Hematopoietic multipotent progenitor cell treated with erythropoietin and hydrocortisone succinate and interleukin-3 and kit ligand, for 15 days (in vitro differentiated cells): Measurements from ENCODE around the gene KRT3.
"Not testable (repeated sequence)": the region's sequence is repeated elsewhere in the genome, so short reads cannot be mapped to it uniquely, and the experiment has no call there.

Experiments used
- DNase-seq: peaks from one replicate; pipeline ENCODE4 v3.0.0-alpha.2; 2015; ENCODE audit warnings: low spot score

KRT3 gene

DNA sequence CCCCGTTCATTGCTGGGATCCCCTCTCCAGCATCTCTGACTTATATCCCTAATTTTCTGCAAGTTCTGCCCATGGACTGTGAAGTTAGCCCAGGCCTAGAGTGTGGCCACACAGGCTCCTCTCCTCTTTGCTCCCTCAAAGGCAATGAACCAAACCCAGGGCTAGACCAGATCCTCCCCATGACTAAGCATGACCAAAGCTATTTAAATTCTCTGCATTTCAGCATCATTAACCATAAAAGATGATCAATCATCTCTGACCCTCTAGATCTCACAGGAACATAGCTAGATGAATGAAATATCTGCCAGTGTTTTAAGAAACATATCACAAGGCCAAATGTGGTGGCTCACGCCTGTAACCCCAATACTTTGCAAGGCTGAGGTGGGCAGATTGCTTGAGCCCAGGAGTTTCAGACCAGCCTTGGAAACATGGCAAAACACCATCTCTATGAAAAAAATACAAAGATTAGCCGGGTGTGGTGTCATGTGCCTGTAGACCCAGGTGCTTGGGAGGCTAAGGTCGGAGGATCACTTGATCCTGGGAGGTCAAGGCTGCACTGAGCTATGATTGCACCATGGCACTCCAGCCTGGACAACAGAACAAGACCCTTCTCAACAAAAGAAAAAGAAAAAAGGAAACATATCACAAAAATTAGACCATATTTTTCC, 2.2 kb upstream of the KRT3 start:
- DNase-seq = peak; percentile 82

DNA sequence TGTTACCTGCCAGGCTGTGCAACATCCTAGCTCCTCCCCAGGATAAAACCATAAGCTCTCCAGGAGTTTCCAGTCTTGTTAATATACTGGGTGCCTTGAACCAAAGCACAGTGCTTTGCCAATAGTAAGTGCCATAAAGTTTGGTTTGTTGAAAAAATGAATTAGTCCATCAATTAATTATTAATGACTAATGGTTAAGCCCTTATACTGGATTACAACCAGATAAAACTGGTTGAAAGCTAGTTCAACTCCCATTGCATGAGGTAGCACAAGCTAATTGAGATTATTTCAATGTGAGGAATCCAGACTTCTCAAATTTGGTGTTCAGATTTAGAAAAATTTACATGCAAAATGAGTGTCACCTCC, 1.6 kb upstream of the KRT3 start:
- DNase-seq = no peak

- peak; percentile 91 for DNase-seq
Measured at GRCh38 chr12:52796839-52797528, 1.1 kb upstream of the KRT3 start.

- no peak for DNase-seq
Measured at GRCh38 chr12:52796429-52796794, 495 bp upstream of the KRT3 start.

DNA sequence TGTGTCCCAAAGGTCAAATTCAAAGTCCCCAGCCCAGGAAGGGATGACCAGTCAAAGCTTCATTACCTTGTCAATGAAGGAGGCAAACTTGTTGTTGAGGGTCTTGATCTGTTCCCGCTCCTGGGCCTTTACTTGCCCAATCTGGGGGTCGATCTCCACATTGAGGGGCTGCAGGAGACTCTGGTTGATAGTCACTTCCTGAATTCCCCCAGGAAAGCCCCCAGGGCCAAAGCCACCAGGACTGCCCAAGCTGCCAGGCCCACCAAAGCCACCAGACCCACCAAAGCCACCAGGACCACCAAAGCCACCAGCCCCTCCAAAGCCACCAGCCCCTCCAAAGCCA, 614 bp downstream of the KRT3 start:
- DNase-seq = not testable (repeated sequence)

- DNase-seq = no peak
Measured at GRCh38 chr12:52794479-52795331, 1.2 kb downstream of the KRT3 start.

GRCh38 chr12:52792185-52793029, 3.5 kb downstream of the KRT3 start:
- DNase-seq = no peak

DNA sequence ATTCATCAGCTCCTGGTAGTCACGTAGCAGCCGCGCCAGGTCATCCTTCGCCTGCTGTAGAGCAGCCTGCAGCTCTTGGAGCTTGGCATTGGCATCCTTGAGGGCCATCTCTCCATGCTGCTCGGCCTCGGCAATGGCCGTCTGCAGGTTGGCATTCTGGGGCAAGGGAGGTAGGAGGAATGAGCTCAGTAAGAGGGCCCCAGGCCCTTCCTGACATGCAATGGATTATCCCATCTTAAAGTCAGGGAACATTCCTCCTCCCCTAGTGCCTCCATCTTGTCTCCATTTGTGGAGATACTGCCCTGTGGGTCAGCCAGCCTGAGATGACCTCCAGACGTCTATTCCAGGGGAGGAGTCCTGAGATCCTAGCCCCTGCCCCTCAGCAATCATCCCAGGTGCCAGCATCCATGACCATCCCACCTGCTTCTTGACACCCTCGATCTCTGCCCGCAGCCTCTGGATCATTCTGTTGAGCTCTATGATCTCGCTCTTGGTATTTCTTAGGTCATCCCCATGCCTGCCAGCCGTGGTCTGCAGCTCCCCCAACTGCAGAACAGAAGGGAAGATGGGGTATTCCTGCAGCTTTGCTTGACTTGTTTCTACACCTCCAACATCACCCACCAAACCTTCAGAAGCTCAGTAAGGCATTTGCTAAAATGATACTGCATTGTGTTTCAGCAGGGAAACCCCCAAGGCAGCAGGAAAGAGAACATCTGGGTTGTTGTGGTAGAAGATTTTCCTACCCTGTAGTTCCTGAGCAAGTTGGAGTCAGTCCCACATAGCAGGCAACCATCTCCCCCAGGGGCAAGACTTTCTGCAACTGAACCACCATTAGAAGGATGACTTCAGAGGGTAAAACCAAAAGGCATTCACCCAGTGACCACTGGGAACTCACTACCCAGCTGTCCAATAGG, 4.4 kb downstream of the KRT3 start:
- no peak for DNase-seq

DNA sequence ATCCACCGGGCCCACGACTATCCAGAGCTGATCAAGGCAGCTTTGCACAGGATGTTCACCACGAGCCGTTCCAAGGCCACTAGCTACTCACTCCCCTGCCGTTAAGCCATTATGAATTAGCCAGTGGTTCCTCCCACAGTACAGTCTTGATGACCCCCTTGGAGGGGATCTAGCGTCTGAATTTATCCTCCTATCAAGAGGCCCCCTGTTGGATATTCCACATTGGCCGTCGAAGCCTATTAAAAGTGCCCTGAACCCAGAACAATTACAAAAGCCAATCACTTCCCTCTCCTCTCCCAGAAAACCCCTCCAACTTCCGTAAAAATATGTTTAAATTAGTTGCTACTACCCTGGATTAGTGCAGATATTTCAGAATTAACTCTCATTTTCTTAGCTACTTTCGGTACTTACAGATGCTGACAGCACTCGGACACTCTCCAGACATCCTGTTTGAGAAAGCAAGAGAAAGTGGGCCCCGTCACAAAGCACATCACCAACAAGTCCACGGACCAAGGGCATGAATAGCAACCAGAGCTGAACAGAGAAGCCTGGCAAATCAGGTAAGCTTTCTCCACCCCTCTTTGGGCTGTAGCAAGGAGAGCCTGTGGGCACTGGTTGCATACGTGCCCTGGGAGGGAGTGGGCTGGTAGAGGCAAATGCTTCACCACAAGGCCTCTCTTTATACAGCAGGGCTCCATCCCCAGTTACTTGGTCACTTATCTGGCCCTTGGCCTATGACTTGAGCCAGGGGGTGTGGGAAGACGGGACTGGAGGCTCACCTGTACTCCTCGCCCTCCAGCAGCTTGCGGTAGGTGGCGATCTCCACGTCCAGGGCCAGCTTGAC, 5.3 kb downstream of the KRT3 start:
- no peak for DNase-seq

- peak; percentile 59 for DNase-seq
Measured at GRCh38 chr12:52789637-52790426, 6.1 kb downstream of the KRT3 start.

DNA sequence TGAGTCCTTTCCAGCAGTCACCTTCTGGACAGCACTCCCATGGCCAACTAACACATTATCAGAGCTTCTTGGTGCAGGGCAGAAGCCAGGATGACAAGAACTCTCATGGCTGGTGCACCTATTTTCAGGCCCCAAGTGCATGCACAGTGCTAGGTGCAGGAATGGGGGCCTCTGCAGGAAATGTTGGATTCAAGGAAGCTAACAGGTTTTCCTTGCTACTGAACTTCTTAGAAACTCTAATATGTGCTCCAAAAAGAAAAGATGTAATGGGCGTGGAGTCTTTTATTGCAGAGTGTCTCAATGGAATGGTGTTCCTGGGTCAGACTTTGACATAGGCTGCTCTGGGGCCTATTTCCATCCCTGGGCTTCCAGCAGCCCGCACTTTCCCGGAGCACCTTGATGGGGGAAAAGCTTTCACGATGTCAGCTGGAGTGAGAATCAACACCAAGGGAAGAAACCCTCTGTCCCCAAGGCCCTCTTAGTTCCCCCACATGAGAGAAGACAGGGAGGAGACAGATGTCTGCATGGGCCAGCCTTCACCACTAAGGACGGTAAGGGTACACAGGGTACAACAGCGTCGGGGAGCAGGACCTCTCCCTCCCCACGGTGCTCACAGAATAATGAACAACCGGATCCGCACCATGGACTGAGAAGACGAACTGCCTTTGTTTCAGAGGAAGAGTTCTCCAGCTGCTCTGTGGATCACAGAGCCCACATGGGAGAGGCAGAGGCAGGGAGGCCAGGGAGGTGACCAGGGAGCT, 6.9 kb downstream of the KRT3 start:
- DNase-seq = no peak

GRCh38 chr12:52788192-52788875, 7.6 kb downstream of the KRT3 start:
- no peak for DNase-seq

DNA sequence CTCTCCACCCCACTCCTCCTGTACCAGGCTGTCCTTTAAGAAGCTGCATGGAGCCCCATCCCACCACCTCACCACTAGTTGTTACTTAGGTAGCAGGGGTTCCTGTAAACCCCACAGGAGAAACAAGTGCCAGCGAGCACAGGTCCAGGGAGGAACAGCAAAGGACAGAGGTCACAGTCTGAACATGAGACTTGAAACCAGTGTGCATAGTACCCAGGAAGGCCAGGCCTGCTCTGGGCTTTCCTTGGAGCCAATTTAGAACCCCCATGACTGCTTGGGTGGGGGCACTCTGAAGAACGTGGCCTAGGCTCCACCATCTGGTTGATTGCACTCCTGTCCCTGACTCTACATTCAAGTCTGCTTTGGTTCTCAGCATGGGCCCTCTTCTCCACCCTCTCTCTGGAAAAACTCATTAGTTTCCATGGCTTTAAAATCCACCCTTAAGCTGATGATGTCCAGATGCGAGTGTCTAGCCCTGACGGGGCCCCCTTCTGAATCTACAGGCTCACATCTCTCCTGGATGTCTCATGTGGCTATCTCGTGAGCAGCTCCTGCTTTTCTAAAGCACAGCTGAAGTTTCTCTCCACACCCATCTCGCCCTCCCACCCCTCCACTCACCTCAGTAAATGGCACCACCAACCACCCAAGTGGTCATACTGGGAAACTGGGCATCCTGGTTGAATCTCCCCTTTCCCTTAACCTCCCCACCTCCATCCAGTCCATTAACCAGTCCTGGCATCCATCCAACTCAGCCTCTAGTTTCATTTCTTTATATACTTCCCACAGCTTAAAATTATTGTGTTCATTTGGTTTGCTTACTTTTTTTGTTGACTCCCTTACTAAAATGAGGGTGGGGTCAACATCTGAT, 8.4 kb downstream of the KRT3 start:
- peak; percentile 41 for DNase-seq

DNA sequence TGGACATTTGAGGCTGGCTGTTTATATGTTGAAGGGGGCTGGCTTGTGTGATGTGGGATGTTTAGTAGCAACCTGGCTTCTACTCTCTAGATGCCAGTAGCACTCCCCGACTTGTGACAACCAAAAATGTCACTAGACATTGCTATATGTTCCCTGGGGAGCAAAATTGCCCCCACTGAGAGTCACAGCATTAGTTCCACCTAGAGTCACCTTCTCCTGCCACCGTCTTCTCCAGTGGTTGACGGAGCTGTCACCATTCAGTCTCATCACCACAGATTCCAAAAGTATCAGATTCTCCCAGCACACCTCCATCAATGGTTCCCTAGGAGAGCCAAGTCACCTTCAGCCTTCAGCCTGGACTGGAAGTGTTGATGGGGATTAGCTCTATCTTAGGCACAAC, 11.0 kb downstream of the KRT3 start:
- no peak for DNase-seq

DNA sequence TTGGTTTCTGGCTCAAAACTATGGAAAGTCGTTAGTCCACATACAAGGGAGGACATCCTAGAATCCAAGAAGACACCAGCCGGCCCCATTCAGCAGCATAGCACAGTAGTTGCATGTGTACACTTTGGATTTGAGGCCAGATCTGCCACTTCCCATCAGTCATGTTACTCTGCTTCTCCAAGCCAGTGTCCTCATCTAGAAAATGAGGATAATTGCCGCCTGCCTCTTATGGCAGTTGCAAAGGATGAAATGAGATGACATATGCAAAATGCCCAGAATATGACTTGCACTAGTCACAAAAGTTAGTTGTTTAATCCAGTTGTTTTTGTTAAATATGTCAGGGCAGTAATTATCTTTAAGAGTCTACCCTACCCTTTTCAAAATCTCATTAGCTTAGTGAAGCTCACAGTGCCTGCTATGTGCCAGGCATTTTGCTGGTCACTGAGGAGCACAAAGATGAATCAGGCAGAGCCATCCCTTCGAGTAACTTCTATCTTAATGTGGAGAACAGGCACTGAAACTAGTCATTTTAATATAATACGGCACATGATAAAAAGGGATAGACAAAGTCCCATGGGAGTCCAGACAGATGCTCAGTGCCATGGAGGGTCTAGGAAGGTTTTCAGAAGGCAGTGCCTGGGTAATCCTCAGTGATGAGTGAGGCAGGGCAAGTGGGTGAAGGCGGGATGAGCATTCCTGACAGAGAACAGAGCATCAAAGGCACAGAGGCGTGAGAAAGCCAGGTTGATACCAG, 12.2 kb downstream of the KRT3 start:
- no peak for DNase-seq

- DNase-seq = no peak
Measured at GRCh38 chr12:52782502-52782901, 13.4 kb downstream of the KRT3 start.
